Measurements from ENCODE around the gene LRRC25. TPM values are rescaled to one million over a fixed set of nuclear protein-coding genes. Genes with fewer than 3 reads are reported as not detected.

Gene LRRC25
- total and polyA plus RNA-seq, 10 of the 15 experiments (the other 5 are each of a cell fraction or from before 2014, with no cell fraction given): 0.38 to 2.9 (median 1.2) TPM

- ATAC-seq: no peak
- H3K4me3 ChIP-seq: no peak overlapping the region
- no peak overlapping the region for H3K9ac ChIP-seq (ENCODE audit: control insufficient read depth, insufficient read depth, low read length)
- ChIA-PET SMC1A (ENCODE audit: uncharacterized antibody, unreplicated experiment) (no interaction called here), RAD21 (ENCODE audit: unreplicated experiment) (no interaction called here), CTCF (no interaction called here), POLR2A (no interaction called here)
- H4K20me1 ChIP-seq (ENCODE audit: control insufficient read depth, insufficient read depth): no peaks in the 10 kb centered on the region; the same call in 1 of the 2 replicates
- no peaks in the 10 kb centered on the region for H3K27me3 ChIP-seq (replicated peaks in 1 of 2; ENCODE audit: control insufficient read depth in 2 of 2, insufficient read depth in 2 of 2, low read length in 1 of 2)
- FAIRE-seq: no peak
- in situ Hi-C loops (cut with MboI) (no loop called here), intact Hi-C loops (cut with micrococcal nuclease; ENCODE audit: unreplicated experiment) (no loop called here)
- peaks cover 29% of the 10 kb centered on the region for H3K79me2 ChIP-seq (ENCODE audit: control insufficient read depth, insufficient read depth, low read length)
- no peak for DNase-seq (ENCODE audit: low read depth, low spot score)
- no peak overlapping the region for H3K27ac ChIP-seq (ENCODE audit: control insufficient read depth, insufficient read depth)
- WGBS (ENCODE audit: insufficient coverage, insufficient replicate concordance, low lambda C conversion rate, missing lambda C conversion rate): 79% methylated on average over 16 of the region's 16 CpGs
- no peak for TF ChIP-seq TAF1 (IDR thresholded peaks at IDR 0.05; ENCODE audit: borderline replicate concordance, low read depth, low read length)
- TF ChIP-seq IRF4 (IDR thresholded peaks at IDR 0.05; ENCODE audit: low read depth, low read length): no peak
- TF ChIP-seq ZNF24 (IDR thresholded peaks at IDR 0.05): no peak
- TF ChIP-seq CHD2 (IDR thresholded peaks at IDR 0.05; ENCODE audit: borderline replicate concordance, low read depth, low read length): no peak
- peak; percentile 20; the same call in 1 of the 2 replicates for TF ChIP-seq POLR2A (IDR thresholded peaks at IDR 0.05; ENCODE audit: low read depth, low read length)
- peaks cover 0 to 5% of the 10 kb centered on the region in 2 experiments; a peak in 3 of 4 replicates for H3K36me3 ChIP-seq (ENCODE audit: control insufficient read depth in 2 of 2, insufficient read depth in 2 of 2, low read length in 1 of 2)
- no peaks in the 10 kb centered on the region for H3K9me3 ChIP-seq (replicated peaks; ENCODE audit: control insufficient read depth, insufficient read depth, low read length)
- no peak overlapping the region for H3K4me2 ChIP-seq (ENCODE audit: control insufficient read depth, insufficient read depth)
- BruUV-seq (replicated peaks): no TSS peak
- peaks cover 33% of the 10 kb centered on the region for H3K4me1 ChIP-seq (ENCODE audit: control insufficient read depth, insufficient read depth, low read length)
- no peak overlapping the region for H2AFZ ChIP-seq (ENCODE audit: control insufficient read depth, low read depth, low read length)
These were observed 29.8 kb upstream of the LRRC25 start for GRCh38 chr19:18427080-18427742.

- Histone ChIP-seq H3K4me3 (no peak overlapping the region), H3K9me3 (replicated peaks; ENCODE audit: control insufficient read depth, insufficient read depth, low read length) (no peaks in the 10 kb centered on the region), H4K20me1 (ENCODE audit: control insufficient read depth, insufficient read depth) (no peaks in the 10 kb centered on the region; the same call in 1 of the 2 replicates), H3K4me1 (ENCODE audit: control insufficient read depth, insufficient read depth, low read length) (peaks cover 34% of the 10 kb centered on the region), H3K27me3 (replicated peaks in 1 of 2; ENCODE audit: control insufficient read depth in 2 of 2, insufficient read depth in 2 of 2, low read length in 1 of 2) (no peaks in the 10 kb centered on the region), H3K36me3 (ENCODE audit: control insufficient read depth in 2 of 2, insufficient read depth in 2 of 2, low read length in 1 of 2) (peaks cover 0 to 5% of the 10 kb centered on the region in 2 experiments; a peak in 2 of 4 replicates), H3K9ac (ENCODE audit: control insufficient read depth, insufficient read depth, low read length) (no peak overlapping the region), H3K4me2 (ENCODE audit: control insufficient read depth, insufficient read depth) (no peak overlapping the region), H2AFZ (ENCODE audit: control insufficient read depth, low read depth, low read length) (no peak overlapping the region), H3K79me2 (ENCODE audit: control insufficient read depth, insufficient read depth, low read length) (peaks cover 36% of the 10 kb centered on the region), H3K27ac (ENCODE audit: control insufficient read depth, insufficient read depth) (no peak overlapping the region)
- RAD21 ChIA-PET (ENCODE audit: unreplicated experiment): no interaction called here
- BruUV-seq (replicated peaks): no TSS peak
- in situ Hi-C loops (cut with MboI): no loop called here
- POLR2A ChIA-PET: no interaction called here
- WGBS (ENCODE audit: insufficient coverage, insufficient replicate concordance, low lambda C conversion rate, missing lambda C conversion rate): 74% methylated on average over 8 of the region's 8 CpGs
- intact Hi-C loops (cut with micrococcal nuclease; ENCODE audit: unreplicated experiment): no loop called here
- CTCF ChIA-PET: interaction anchor here (1.0 kb wide), 1 partner anchor 76 kb away, joined by 3 read pairs; no protein-coding TSS in a partner anchor
- DNase-seq (ENCODE audit: low read depth, low spot score): no peak
- SMC1A ChIA-PET (ENCODE audit: uncharacterized antibody, unreplicated experiment): no interaction called here
- FAIRE-seq: no peak
- no peak for ATAC-seq
- TF ChIP-seq IRF3 (IDR thresholded peaks at IDR 0.05) (no peak), ZNF622 (IDR thresholded peaks at IDR 0.05) (no peak), SIN3A (IDR thresholded peaks at IDR 0.05; ENCODE audit: low read depth, low read length) (no peak), IRF4 (IDR thresholded peaks at IDR 0.05; ENCODE audit: low read depth, low read length) (no peak), ZBTB40 (IDR thresholded peaks at IDR 0.05; ENCODE audit: borderline replicate concordance) (no peak), NR2C1 (IDR thresholded peaks at IDR 0.05) (no peak), CBX5 (IDR thresholded peaks at IDR 0.05; ENCODE audit: low read depth) (no peak), KAT2A (conservative IDR thresholded peaks at IDR 0.05; ENCODE audit: control insufficient read depth, low read depth, low read length) (no peak), LARP7 (IDR thresholded peaks at IDR 0.05) (no peak), RAD51 (IDR thresholded peaks at IDR 0.05) (no peak), PAX5 (IDR thresholded peaks at IDR 0.05; ENCODE audit: borderline replicate concordance, low read depth, low read length) (no peak)
These were observed 29.0 kb upstream of the LRRC25 start for GRCh38 chr19:18426416-18426767.
